ENCODE results near the gene PIP4K2C. TPM values are rescaled to one million over a fixed set of nuclear protein-coding genes. Genes with fewer than 3 reads are reported as not detected.

The PIP4K2C gene
- total RNA-seq, 1 experiment from 2014 or later = 48.7 TPM

DNA sequence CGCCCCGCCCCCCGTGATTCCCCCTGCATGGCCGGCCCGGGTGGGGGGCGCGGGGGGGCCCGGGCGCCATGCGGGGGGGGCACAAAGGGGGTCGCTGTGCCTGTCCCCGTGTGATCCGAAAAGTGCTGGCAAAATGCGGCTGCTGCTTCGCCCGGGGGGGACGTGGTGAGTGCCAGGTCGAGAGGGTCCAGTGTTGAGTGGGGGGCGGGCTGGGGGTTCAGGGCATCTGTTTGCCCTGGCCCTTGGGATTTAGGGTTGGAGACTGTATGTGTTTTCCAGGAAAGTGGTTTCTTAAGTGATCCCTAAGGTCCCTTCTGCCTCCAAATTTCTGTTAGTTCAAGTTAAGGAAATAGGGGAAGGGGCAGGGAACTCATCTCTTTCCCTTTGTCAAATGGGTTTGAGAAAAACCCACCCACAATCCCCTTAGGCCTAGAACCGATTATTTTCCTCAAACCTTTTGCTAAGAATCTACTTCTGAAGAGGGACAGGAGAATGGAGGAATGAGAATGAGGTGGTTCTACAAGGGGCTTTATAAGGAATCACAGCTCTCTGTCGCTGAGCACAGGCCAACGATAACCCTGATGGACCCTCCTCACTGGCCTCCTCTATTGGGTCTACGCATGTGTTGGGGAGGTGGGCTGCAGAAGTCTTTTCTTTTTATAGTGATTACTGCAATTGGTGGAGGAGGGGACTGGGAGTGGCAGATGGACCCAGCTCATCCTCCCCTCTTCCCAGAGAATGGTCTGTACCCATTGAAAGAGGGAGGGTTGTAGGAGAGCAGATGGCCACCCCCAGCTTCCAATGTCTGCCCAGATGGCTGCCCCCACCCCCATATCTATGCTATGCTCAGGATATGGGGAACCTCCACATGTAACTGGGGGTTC is 21.1 kb downstream of the PIP4K2C start:
- Histone ChIP-seq H3K4me3 (no peak overlapping the region), H3F3A (ENCODE audit: insufficient read depth, low read depth) (no peaks in the 10 kb centered on the region), H3K4me2 (no peak overlapping the region), H3K9me2 (ENCODE audit: insufficient read depth) (no peaks in the 10 kb centered on the region), H3K27me3 (ENCODE audit: insufficient read depth, low read depth) (peaks cover 71% of the 10 kb centered on the region), H3K79me2 (ENCODE audit: low read depth) (no peaks in the 10 kb centered on the region), H2AFZ (no peak overlapping the region), H3K27ac (no peak overlapping the region), H3K4me1 (replicated peaks; ENCODE audit: insufficient read depth) (no peaks in the 10 kb centered on the region), H3K9me3 (ENCODE audit: insufficient read depth, low read depth) (no peaks in the 10 kb centered on the region), H3K36me3 (ENCODE audit: low read depth) (no peaks in the 10 kb centered on the region), H4K20me1 (ENCODE audit: insufficient read depth) (no peaks in the 10 kb centered on the region)
- ChIA-PET POLR2A (ENCODE audit: unreplicated experiment) (interaction anchor here (0.6 kb wide), 1 partner anchor 26 kb away, joined by 7 read pairs; no protein-coding TSS in a partner anchor), CTCF (interaction anchor here (0.5 kb wide), 2 partner anchors 44 to 1883 kb away, joined by 4 to 5 read pairs; no protein-coding TSS in a partner anchor)
- no peak for DNase-seq
- BruUV-seq (replicated peaks) = TSS peak; percentile 57
- intact Hi-C loops (cut with micrococcal nuclease; ENCODE audit: unreplicated experiment) = no loop called here
- no peak for TF ChIP-seq EZH2 (IDR thresholded peaks at IDR 0.05; ENCODE audit: low read depth)
- TF ChIP-seq, protein P1, sequence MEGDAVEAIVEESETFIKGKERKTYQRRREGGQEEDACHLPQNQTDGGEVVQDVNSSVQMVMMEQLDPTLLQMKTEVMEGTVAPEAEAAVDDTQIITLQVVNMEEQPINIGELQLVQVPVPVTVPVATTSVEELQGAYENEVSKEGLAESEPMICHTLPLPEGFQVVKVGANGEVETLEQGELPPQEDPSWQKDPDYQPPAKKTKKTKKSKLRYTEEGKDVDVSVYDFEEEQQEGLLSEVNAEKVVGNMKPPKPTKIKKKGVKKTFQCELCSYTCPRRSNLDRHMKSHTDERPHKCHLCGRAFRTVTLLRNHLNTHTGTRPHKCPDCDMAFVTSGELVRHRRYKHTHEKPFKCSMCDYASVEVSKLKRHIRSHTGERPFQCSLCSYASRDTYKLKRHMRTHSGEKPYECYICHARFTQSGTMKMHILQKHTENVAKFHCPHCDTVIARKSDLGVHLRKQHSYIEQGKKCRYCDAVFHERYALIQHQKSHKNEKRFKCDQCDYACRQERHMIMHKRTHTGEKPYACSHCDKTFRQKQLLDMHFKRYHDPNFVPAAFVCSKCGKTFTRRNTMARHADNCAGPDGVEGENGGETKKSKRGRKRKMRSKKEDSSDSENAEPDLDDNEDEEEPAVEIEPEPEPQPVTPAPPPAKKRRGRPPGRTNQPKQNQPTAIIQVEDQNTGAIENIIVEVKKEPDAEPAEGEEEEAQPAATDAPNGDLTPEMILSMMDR (conservative IDR thresholded peaks at IDR 0.05) = no peak

DNA sequence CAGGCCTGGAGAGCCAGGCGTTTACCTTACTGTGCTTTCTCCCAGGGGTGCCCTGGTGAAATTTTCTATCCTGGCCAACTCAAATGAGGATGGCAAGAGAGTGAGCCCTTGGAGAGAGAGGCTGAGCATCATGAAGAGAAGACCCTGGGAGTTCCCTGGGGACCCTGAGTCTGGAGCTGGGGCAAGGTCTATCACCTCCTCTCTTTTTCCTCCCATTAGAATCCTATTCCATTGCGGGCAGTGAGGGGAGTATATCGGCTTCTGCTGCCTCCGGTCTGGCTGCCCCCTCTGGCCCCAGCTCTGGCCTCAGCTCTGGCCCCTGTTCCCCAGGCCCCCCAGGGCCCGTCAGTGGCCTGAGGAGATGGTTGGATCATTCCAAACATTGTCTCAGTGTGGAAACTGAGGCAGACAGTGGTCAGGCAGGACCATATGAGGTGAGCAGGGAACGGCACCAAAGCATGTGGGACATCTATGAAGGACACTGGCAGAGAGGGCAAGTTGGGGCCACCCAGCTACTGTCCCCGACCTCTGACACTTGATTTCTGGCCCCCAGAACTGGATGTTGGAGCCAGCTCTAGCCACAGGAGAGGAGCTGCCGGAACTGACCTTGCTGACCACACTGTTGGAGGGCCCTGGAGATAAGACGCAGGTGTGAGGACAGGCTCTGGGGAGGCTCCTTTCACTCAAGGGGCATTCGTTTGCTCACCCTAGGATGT is 21.9 kb downstream of the PIP4K2C start:
- Histone ChIP-seq H3K9me3 (ENCODE audit: insufficient read depth, low read depth) (no peaks in the 10 kb centered on the region), H4K20me1 (ENCODE audit: insufficient read depth) (no peaks in the 10 kb centered on the region), H3K9me2 (ENCODE audit: insufficient read depth) (no peaks in the 10 kb centered on the region), H3F3A (ENCODE audit: insufficient read depth, low read depth) (no peaks in the 10 kb centered on the region), H3K4me3 (no peak overlapping the region), H3K36me3 (ENCODE audit: low read depth) (no peaks in the 10 kb centered on the region), H2AFZ (no peak overlapping the region), H3K4me2 (no peak overlapping the region), H3K27me3 (ENCODE audit: insufficient read depth, low read depth) (peaks cover 76% of the 10 kb centered on the region), H3K79me2 (ENCODE audit: low read depth) (no peaks in the 10 kb centered on the region), H3K4me1 (replicated peaks; ENCODE audit: insufficient read depth) (no peaks in the 10 kb centered on the region), H3K27ac (no peak overlapping the region)
- ChIA-PET POLR2A (ENCODE audit: unreplicated experiment) (interaction anchor here (0.6 kb wide), 1 partner anchor 145 kb away, joined by 4 read pairs; no protein-coding TSS in a partner anchor), CTCF (interaction anchor here (0.5 kb wide), 1 partner anchor 45 kb away, joined by 4 read pairs; no protein-coding TSS in a partner anchor)
- intact Hi-C loops (cut with micrococcal nuclease; ENCODE audit: unreplicated experiment) = no loop called here
- no TSS peak for BruUV-seq (replicated peaks)
- DNase-seq = no peak
- no peak for TF ChIP-seq EZH2 (IDR thresholded peaks at IDR 0.05; ENCODE audit: low read depth)
- TF ChIP-seq, protein P1 (conservative IDR thresholded peaks at IDR 0.05) = no peak

DNA sequence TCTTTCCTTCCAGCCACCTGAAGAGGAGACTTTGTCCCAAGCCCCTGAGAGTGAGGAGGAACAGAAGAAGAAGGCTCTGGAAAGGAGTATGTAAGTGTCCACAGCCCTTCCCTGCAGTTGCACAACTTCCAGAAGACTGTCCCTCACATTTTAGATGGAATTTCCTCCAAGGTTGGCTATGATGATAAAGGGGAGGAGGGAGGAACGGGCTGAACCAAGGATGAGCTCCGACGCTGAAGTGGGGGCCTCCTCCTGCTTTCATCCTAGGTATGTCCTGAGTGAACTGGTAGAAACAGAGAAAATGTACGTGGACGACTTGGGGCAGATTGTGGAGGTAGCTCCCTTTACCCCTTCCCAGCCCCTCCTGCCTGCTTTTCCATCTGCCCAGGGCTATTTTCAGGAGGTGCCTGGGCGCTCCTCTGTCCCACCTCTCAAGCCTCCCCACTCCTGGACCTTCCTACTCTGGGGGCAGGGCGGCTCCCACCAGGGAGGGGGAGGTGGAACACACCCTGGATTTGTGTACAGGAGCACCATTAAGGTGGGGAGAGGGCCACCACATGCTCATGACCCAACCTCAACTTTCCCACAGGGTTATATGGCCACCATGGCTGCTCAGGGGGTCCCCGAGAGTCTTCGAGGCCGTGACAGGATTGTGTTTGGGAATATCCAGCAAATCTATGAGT is 22.6 kb downstream of the PIP4K2C start:
- TF ChIP-seq, protein P1 (conservative IDR thresholded peaks at IDR 0.05) = no peak
- TF ChIP-seq EZH2 (IDR thresholded peaks at IDR 0.05; ENCODE audit: low read depth) = no peak
- peaks cover 76% of the 10 kb centered on the region for H3K27me3 ChIP-seq (ENCODE audit: insufficient read depth, low read depth)
- no peak overlapping the region for H2AFZ ChIP-seq
- H3K4me2 ChIP-seq = no peak overlapping the region
- ChIA-PET POLR2A (ENCODE audit: unreplicated experiment) (interaction anchor here (0.6 kb wide), 1 partner anchor 145 kb away, joined by 4 read pairs; no protein-coding TSS in a partner anchor), CTCF (no interaction called here)
- DNase-seq = no peak
- no TSS peak for BruUV-seq (replicated peaks)
- H3K9me3 ChIP-seq (ENCODE audit: insufficient read depth, low read depth) = no peaks in the 10 kb centered on the region
- intact Hi-C loops (cut with micrococcal nuclease; ENCODE audit: unreplicated experiment) = no loop called here
- no peaks in the 10 kb centered on the region for H3F3A ChIP-seq (ENCODE audit: insufficient read depth, low read depth)
- H3K27ac ChIP-seq = no peak overlapping the region
- H3K9me2 ChIP-seq (ENCODE audit: insufficient read depth) = no peaks in the 10 kb centered on the region
- H4K20me1 ChIP-seq (ENCODE audit: insufficient read depth) = no peaks in the 10 kb centered on the region
- no peaks in the 10 kb centered on the region for H3K36me3 ChIP-seq (ENCODE audit: low read depth)
- H3K4me3 ChIP-seq = no peak overlapping the region
- no peaks in the 10 kb centered on the region for H3K4me1 ChIP-seq (replicated peaks; ENCODE audit: insufficient read depth)
- H3K79me2 ChIP-seq (ENCODE audit: low read depth) = no peaks in the 10 kb centered on the region

All from PC-9 (cell line).